DND-41 (cell line): Measurements from ENCODE around the gene ALPL.

Source experiments
- ATAC-seq: fragments of 200-7000 bp; cut with Tn5 transposase; 3 replicates; pipeline ENCODE4 v1.9.1; 2021; ENCODE audit warnings: low read depth; ENCODE audit not compliant: insufficient read depth
- DNase-seq: peaks from one replicate; pipeline ENCODE4 v3.0.0-alpha.2; 2020
- H2AFZ ChIP-seq: 2 replicates; pipeline ENCODE4 v1.6.0; 2012; ENCODE audit warnings: low read depth, low read length
- H3K27ac ChIP-seq: 2 replicates; pipeline ENCODE4 v1.5.1; 2012; ENCODE audit warnings: low read length, inconsistent platforms
- H3K27me3 ChIP-seq: fragments of 200-600 bp; sonication (generic); 2 replicates; pipeline ENCODE4 v1.6.0; 2012; ENCODE audit warnings: low read length, mild to moderate bottlenecking, inconsistent platforms; ENCODE audit not compliant: insufficient read depth, poor library complexity
- H3K36me3 ChIP-seq: 2 replicates; pipeline ENCODE4 v1.5.1; 2012; ENCODE audit warnings: low read length, inconsistent platforms; ENCODE audit not compliant: insufficient read depth
- H3K4me1 ChIP-seq: 2 replicates; pipeline ENCODE4 v1.5.1; 2012; ENCODE audit warnings: mild to moderate bottlenecking, low read length; ENCODE audit not compliant: insufficient read depth
- H3K4me2 ChIP-seq: 2 replicates; pipeline ENCODE4 v1.6.0; 2012; ENCODE audit warnings: mild to moderate bottlenecking, moderate library complexity, low read length, inconsistent platforms; ENCODE audit not compliant: insufficient read depth
- H3K4me3 ChIP-seq, 2 experiments: fragments of 200-600 bp in 1 of 2; shearing (Covaris generic) in 1 of 2; 2 replicates each; pipeline ENCODE4 v1.5.1; 2012 to 2016; ENCODE audit warnings: inconsistent platforms in 2 of 2, low read length in 2 of 2, mild to moderate bottlenecking in 2 of 2, low read depth in 1 of 2, moderate library complexity in 1 of 2
- H3K79me2 ChIP-seq: 2 replicates; pipeline ENCODE4 v1.6.0; 2012; ENCODE audit warnings: low read length, inconsistent platforms; ENCODE audit not compliant: insufficient read depth
- H3K9ac ChIP-seq: 2 replicates; pipeline ENCODE4 v1.6.0; 2012; ENCODE audit warnings: low read depth, mild to moderate bottlenecking, inconsistent platforms, low read length, moderate library complexity
- H3K9me3 ChIP-seq: 2 replicates; pipeline ENCODE4 v1.5.1; 2012; ENCODE audit warnings: low read length, moderate library complexity, mild to moderate bottlenecking, inconsistent platforms; ENCODE audit not compliant: insufficient read depth, severe bottlenecking
- H4K20me1 ChIP-seq: 2 replicates; pipeline ENCODE4 v1.6.0; 2012; ENCODE audit warnings: low read length; ENCODE audit not compliant: insufficient read depth
- CTCF ChIP-seq: IDR thresholded peaks from 2 replicates; pipeline ENCODE4 v1.5.1; 2012; ENCODE audit warnings: borderline replicate concordance, low read length, moderate library complexity, mild to moderate bottlenecking; ENCODE audit not compliant: poor library complexity, severe bottlenecking; ENCODE audit errors: extremely low read depth
- EZH2 ChIP-seq: IDR thresholded peaks from 3 replicates; pipeline ENCODE4 v1.6.1; 2012; ENCODE audit warnings: borderline replicate concordance, low read depth, mild to moderate bottlenecking, moderate library complexity, low read length, inconsistent platforms; ENCODE audit not compliant: severe bottlenecking

The ALPL gene

GRCh38 chr1:21496886-21497285, 12.3 kb upstream of the ALPL start:
- ATAC-seq (no peak), DNase-seq (no peak)
- H3K36me3 ChIP-seq: no peaks in the 10 kb centered on the region
- H3K4me1 ChIP-seq: no peaks in the 10 kb centered on the region
- H2AFZ ChIP-seq: no peak overlapping the region
- no peak overlapping the region for H3K4me2 ChIP-seq
- no peak for TF ChIP-seq EZH2
- no peak for TF ChIP-seq CTCF
- peaks cover 2% of the 10 kb centered on the region for H3K9me3 ChIP-seq
- H3K27ac ChIP-seq: no peak overlapping the region
- peaks cover 3% of the 10 kb centered on the region for H3K27me3 ChIP-seq
- no peaks in the 10 kb centered on the region for H3K79me2 ChIP-seq
- H4K20me1 ChIP-seq: no peaks in the 10 kb centered on the region
- no peak overlapping the region for H3K4me3 ChIP-seq
- no peak overlapping the region for H3K9ac ChIP-seq

- TF ChIP-seq CTCF (no peak), EZH2 (no peak)
- H4K20me1 ChIP-seq: no peaks in the 10 kb centered on the region
- H3K9ac ChIP-seq: no peak overlapping the region
- H3K4me2 ChIP-seq: no peak overlapping the region
- no peaks in the 10 kb centered on the region for H3K4me1 ChIP-seq
- H3K4me3 ChIP-seq: no peak overlapping the region
- H3K9me3 ChIP-seq: peaks cover 2% of the 10 kb centered on the region
- no peak overlapping the region for H3K27ac ChIP-seq
- DNase-seq (no peak), ATAC-seq (no peak)
- no peaks in the 10 kb centered on the region for H3K79me2 ChIP-seq
- peaks cover 3% of the 10 kb centered on the region for H3K27me3 ChIP-seq
- H2AFZ ChIP-seq: no peak overlapping the region
- no peaks in the 10 kb centered on the region for H3K36me3 ChIP-seq
Observed at GRCh38 chr1:21497466-21498061, 11.7 kb upstream of the ALPL start.

GRCh38 chr1:21499283-21499950, 9.8 kb upstream of the ALPL start:
- ATAC-seq (no peak), DNase-seq (no peak)
- Histone ChIP-seq H3K4me3 (no peak overlapping the region), H4K20me1 (no peaks in the 10 kb centered on the region), H3K4me2 (no peak overlapping the region), H3K27me3 (peaks cover 3% of the 10 kb centered on the region), H3K4me1 (no peaks in the 10 kb centered on the region), H2AFZ (no peak overlapping the region), H3K9ac (no peak overlapping the region), H3K9me3 (peaks cover 2% of the 10 kb centered on the region), H3K36me3 (no peaks in the 10 kb centered on the region), H3K79me2 (no peaks in the 10 kb centered on the region), H3K27ac (no peak overlapping the region)
- TF ChIP-seq EZH2: no peak
- TF ChIP-seq CTCF: no peak
